Measurements from ENCODE around the gene CHD5.
A peak's percentile ranks its signal among the peaks of the same experiment; 100 is the strongest.

The CHD5 gene

GRCh38 chr1:6200188-6200809 is 20.2 kb upstream of the CHD5 start:
- no peak for DNase-seq

- peak; percentile 88 for DNase-seq
Observed at GRCh38 chr1:6199298-6200187, 19.4 kb upstream of the CHD5 start, which contains the start of gene RPL22. RPL22 (minus strand) TSS chr1:6199595; CDS start chr1:6199573, 22 bp downstream.

DNA sequence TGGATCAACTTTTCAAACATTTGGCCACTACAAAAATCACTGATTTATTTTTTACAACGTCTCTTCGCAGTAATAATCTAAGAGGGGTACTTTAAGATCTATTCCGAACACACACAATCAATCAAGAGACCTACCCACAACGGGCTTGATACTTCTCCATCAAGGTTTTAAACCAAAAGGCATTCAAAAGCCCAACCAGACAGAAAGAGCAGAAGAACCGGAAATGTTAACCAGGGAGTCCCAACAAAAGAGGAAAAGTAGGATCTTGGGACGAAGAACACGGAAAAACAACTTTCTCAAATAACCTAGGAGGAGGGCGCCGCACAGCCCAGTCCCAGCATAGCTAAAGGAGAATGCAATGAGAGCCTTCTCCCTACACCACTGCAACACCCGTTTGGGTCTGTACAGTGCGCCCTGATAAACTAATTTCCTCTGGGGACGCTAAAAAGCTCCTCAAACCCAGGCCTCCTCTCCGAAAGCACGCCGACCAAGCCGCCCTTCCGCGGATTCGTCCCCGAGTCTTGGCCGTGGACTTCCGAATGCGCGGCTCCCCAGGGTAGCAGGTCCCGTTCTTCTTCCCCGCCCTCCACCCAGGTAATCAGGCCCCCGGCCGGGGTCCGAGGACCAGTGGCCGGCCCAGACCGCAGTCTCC is 18.7 kb upstream of the CHD5 start:
- DNase-seq = no peak

DNA sequence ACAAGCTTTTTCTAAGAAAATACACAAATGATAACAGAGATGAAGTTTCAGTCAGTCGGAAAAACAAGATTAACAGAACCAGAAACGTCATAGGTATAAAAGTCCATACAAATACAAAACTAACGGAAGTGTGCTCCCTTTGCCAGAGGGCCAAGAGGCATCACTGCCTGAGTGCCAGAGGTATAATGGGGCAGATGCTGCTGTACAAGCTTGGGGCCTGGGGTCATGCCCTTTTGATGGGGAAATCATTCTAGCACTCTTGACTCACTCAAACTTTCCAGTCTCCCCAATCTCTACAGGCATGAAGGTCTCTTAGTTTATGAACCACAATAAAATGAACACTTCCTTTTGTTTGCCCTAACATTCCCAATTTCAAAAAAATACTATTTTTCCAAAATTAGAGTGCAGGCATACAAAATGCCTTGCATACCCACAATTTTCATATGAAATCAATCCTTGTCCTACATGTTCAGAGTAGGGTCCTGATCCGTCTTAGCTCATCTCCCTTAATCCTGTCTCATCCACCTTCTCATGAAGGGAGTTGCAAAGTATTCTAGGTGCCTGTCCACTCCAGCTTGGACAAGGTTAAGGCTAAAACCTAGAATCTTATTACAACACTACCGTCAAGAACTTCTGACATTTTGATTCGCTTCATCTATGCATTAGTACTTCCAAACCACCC is 17.8 kb upstream of the CHD5 start:
- DNase-seq = no peak

DNA sequence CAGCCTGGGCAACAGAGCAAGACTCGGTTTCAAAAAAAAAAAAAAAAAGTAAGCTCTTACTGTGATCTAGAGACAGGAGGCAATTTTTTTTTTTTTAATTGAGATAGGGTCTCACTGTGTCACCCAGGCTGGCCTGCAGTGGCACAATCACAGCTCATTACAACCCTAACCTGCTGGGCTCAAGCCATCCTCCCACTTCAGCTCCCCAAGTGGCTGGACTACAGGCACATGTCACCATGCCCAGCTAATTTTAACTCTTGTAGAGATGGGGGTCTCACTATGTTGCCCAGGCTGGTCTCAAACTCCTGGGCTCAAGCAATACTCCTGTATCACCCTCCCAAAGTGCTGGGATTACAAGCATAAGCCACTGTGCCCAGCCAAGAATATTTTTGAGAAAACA is 11.8 kb upstream of the CHD5 start:
- no peak for DNase-seq

- no peak for DNase-seq
Observed at GRCh38 chr1:6188466-6188865, 8.3 kb upstream of the CHD5 start.

- DNase-seq = no peak
Observed at GRCh38 chr1:6185635-6186382, 5.7 kb upstream of the CHD5 start.

GRCh38 chr1:6185151-6185550 is 5.0 kb upstream of the CHD5 start:
- DNase-seq = no peak

DNA sequence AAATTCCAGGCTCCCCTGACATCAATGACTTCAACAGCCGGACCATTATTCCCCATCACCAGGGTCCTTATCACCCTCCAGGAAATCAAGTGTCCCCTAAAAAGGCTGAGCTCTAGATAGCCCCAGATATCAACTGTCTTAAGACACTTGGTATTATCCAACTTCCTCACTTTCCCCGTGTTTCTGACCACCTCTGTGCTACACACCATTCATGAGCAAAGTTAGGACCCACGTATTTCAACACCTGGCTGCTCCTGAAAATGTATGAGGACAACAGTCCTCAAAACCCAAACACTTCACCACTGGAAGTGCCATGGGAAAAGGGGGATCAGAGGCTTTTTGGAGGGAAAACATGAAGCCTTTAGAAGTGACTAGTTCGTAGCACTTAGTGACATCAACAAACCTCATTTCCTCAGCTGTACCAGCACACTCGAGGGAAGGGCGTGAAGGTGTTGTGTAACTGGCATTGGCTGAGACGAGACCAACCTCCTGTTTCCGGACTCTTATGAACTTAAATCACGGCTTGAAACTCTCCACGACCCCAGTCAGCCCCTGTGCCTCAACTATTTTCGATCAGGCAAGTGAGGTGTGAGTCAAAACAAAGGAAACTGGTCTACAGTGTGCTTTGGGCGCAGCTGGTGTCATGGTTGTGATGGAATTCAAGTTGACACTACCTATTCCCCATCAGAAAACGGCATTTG is 4.1 kb upstream of the CHD5 start:
- no peak for DNase-seq

GRCh38 chr1:6183520-6183989 is 3.4 kb upstream of the CHD5 start:
- no peak for DNase-seq

GRCh38 chr1:6181347-6181770 is 1.2 kb upstream of the CHD5 start:
- DNase-seq = no peak

GRCh38 chr1:6180707-6181311 is 688 bp upstream of the CHD5 start:
- no peak for DNase-seq

DNA sequence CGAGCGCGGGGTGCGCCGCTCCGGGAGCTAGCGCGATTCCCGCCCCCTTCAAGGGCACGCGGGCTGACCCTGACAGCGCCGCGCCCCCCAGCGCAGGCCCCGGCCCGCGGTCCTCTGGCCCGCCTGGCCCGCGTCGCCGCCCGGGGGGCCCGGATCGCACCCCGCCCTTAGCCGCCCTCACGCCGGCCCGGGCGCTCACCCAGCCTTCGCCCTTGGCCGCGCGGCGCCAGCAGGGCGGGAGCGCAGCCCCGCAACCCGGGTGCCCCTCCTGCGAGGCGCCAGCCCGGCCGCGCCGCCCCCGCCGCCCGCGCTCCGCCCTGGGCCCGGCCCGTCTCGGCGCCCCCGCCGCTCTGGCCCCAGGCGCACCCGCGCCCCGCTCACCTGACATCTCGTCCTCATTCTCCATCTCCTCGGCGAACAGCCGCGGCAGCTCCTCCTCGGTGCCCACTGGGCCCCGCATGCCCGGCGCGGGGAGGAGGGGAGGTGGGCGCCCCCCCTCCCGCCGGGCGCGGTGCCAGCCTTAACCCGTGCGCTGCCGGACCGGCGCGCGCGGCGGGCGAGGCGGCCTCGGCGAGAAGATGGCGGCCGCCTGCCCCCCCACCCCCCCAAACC is 451 bp downstream of the CHD5 start:
- no peak for DNase-seq

DNA sequence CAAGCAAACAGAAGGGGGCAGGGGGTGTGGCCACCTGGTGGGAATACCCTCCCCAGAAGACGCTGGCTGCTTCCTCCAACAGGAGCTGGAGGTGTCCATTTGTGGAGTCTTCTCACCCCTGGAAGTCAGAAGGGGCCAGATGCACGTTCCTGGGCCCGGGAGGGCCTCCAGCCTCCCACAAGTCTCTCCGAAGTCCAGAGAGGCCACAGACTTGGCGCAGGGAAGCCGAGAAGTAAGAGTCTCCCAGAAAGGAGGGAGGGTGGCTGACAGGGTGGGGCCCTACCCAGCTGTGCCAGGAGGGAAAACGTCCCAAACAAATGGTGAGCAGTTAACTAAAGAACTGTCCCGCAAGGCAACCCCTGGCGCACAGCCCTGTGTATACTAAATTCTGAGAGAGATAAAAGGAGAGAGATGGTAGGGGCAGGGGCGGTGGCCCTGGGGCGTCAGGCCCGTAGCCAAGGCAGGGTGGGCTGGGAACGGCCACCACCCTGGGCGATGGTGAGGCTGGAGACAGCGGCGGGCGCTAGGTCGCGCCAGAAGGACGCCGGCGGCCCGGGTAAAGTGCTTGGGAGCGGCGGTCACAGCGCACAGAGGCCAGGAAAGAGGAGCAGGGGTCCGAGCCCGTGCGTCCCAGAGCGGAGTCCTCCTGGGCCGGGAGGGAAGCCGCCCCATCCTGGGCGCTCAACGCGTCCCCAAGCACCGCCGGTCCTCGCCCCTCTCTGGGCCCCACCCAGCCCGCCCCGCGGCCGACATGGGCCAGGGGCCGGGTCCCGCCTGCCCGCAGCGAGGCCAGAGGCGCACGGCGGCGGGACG is 1.2 kb downstream of the CHD5 start:
- no peak for DNase-seq

DNA sequence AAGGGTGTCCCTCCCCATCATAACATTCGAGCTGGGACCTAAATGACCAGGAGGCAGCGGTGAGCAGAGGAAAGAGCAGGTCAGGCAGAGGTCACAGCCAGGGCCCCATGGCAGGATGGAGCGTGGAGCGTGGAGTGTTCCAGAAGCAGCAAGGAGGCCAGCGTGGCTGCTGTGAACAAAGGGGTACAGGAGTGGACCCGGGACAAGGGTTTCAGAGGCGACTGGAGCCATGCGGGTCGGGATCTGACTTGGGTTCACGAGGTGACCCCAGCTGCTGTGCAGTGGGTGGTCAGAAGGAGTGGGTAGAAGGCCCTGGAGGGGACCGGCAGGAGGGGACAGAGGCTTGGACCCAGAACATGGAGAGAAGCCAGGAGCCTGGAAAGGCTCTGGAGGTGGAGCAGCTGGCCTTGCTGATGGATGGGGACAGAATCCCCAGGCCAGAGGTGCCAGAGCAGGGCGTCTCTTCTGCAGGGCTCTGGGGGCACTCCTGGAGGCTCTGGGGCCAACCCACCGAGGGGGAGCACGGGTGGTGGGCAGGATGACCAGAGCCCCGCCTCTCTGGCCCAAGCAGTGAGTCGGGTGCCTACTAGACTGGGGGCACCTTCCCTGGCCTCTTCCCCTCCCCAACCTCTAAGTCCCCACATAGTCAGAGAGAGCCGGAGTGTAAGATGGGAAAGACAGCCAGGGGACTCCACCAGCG is 2.3 kb downstream of the CHD5 start:
- DNase-seq = no peak

GRCh38 chr1:6176779-6177178 is 3.3 kb downstream of the CHD5 start:
- no peak for DNase-seq

DNA sequence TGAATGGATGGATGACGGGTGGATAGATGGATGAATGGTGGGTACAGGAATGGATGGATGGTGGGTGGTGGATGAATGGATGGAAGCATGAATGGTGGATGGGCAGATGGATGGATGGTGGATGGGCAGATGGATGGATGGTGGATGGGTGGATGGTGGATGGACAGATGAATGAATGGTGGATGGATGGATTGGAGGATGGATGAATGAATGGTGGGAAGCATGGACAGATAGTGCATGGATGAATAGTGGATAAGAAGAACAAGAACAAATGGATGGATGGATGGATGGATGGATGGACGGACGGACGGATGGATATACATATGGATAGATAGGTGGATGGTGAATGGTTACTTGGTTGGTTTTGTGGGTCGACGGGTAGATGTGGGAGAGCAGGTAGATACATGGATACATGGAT is 4.7 kb downstream of the CHD5 start:
- DNase-seq = no peak

DNA sequence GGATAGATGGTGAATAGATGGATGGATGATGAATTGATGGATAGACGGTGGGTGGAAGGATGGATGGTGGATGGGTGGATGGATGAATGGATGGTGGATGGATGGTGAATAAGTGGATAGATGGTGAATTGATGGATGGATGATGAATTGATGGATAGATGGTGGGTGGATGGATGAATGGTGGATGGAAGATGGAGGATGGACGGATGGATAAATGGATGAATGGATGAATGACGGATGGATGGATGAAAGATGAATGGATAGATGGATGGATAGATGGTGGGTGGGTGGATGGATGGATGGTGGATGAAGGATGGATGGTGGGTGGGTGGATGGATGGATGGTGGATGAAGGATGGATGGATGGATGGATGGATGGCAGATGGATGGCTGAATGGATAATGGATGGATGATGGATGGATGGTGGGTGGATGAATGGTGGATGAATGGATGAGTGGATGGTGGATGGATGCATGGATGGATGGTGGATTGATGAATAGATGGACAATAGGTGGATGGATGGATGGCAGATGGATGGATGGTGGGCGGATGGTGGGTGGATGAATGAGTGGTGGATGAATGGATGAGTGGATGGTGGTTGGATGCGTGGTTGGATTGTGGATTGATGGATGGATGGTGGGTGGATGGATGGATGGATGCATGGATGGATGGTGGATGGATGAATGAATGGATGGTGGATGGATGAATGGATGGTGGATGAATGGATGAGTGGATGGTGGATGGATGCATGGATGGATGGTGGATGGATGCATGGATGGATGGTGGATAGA is 5.3 kb downstream of the CHD5 start:
- DNase-seq = no peak

Data from effector CD8-positive, alpha-beta T cell (primary cell).